Superior temporal gyrus (tissue), 1 donor: ENCODE measurements around the gene USP6NL.

ENCODE experiments used
- DNase-seq: peaks from one replicate; pipeline ENCODE4 v3.0.0-alpha.2; 2016; ENCODE audit errors: extremely low spot score

Gene USP6NL

DNA sequence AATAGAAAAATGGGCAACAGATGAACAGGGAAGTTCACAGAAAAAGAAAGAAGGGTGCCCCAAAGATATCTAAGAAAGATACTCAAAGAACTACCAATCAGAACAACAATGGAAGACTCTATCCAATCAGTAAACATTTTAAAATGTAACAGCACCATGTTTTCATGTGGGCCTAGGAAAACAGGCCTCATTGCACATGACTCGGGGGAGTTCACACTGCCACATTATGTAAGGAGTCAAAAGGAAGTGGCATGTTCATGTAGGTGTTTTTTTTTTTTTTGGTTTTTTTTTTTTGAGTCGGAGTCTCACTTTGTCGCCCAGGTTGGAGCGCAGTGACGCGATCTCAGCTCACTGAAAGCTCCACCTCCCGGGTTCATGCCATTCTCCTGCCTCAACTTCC lies 132.2 kb downstream of the USP6NL start:
- DNase-seq = no peak

DNA sequence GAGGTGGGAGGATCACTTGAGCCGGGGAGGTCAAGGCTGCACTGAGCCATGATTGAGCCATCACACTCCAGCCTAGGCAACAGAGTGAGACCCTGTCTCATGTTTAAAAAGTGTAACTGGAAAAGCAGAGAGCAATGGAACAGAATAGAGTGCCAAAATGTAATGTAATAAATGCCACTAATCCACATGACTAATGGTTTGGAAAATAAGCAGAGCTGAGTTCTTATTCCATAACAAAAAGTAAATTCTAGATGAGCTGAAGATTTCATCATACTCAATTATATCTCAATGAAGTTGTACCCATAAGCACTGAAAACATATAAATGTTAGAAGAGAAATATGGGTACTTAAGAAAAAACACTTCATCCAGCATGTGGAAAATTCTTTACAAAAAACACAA lies 132.6 kb downstream of the USP6NL start:
- no peak for DNase-seq

GRCh38 chr10:11475831-11476434 lies 135.5 kb downstream of the USP6NL start:
- DNase-seq = no peak

- DNase-seq = no peak
These were observed 138.2 kb downstream of the USP6NL start for GRCh38 chr10:11473128-11473760.

DNA sequence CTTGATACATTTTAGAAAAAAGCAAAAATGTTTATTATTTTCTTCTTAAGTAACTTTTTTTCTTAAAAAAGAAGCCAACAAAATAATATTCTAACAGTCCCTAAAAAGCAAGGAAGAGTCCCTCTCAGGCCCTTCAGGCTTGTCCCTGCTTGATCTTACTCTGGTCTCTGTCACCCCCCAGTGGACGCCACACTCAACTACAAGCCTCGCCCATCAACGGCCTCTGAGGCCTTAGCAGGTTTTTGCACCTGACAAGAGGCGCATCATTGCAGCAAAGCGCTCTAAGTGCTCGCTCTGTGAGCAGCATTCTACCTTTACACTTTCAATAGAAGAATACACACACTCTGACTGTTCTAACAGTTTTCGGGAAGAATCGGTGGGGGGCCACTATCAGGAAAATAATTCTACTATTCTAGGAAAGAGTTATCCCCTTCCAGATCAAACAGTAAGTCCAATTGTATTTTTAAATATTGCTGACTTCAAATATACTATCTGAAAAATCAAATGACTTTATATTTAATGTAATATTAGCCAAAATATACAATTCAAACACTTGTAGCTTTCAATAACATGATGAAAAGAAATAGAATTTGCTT lies 139.2 kb downstream of the USP6NL start:
- DNase-seq = peak; percentile 86

DNA sequence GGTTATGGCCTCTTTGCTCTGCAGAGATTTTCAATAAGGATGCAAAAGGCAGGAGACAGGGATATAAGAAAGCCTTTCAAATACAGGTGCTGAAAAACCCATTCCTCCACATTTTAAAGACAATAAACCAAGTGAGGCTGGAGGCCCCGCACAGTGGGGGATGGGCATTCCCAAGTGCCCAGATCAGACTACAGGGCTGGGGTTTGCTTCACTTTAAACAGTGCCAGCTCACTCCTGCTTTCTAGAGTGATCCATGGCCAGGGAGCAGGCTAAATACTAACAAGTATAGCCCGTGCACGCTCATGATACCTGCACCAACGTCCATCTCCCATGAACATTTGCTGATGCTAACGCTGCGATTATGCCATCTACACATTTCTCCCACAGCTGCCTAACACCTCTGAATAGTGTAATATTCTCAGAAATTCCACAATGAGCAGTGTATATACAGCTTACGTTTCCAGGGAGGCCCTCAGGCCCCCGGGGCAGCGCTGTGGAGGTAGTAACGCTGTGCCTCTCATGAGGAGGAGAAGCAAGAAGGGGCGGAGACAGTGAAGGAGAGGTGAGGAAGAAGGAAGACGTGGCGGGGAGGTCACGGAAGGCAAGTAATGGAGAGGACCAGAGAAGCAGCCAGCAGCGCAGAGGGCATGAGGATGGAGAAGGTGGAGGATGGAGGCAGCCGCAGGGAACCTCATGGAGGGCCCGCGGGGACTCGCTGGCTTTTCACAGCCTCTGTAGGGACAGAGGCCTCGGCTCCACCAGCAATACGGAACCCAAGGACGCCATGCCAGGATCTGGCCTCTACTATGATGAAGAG lies 141.7 kb downstream of the USP6NL start:
- no peak for DNase-seq

- no peak for DNase-seq
These were observed 143.2 kb downstream of the USP6NL start for GRCh38 chr10:11468126-11468742.

DNA sequence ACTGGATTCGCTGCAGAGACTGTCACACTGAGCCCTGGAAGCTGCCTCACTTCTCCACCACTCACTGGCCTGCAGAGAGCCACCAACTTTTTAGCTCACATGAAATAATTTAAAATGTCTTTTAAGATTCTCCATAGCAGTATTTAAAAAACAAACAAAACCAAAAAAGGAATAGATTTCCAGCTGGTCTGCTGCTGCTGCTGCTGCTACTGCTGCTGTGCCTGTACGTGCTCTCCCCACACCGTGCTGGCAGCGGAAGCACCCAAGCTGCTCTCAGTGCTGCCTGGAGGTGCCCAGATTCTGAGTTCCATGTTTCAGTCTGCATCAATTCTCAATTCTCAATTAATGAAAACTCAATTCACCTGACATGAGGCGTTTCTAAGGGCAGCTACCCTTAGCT lies 146.0 kb downstream of the USP6NL start:
- DNase-seq = no peak

- DNase-seq = no peak
These were observed 148.3 kb downstream of the USP6NL start for GRCh38 chr10:11463111-11463510.

- DNase-seq = peak; percentile 37
These were observed 149.4 kb downstream of the USP6NL start for GRCh38 chr10:11462071-11462470.

DNA sequence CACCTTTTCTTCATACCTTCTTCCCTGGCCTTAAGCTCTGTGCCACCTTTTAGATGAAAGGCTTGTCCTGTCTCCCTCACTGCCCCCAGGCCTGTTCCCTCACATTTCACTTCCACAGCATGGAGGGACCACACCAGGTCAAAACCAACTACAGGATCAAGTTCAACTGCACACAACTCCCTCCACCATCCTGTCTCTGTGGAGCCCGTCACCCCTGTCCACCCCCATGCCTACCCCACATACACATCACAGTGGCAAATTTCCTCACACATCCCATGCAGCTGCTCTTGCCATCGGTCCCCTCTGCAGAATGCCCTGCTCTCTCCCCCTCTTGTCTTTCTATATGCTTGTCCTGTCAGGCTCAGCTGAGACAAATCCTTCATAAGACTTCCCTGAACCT lies 154.1 kb downstream of the USP6NL start:
- DNase-seq = no peak

- no peak for DNase-seq
These were observed 156.4 kb downstream of the USP6NL start for GRCh38 chr10:11454958-11455566.

DNA sequence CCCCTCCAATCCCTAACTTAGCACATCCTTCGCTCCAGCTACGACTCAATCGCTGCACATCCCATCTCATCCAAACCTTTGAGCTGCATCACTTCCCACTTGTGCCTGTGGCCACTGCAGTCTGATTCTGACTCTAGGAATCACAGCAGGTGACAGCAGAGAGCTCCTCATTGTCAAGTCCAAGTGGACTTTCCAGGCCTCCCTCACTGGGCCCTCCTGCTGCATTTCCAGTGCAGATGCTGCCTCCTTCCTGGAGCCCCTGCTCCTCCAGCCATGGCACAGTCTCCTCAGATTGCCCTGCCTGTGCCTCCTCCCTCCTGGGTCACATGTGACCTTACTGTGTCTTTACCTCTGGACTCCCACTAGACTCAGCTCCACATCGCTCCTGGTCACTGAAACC lies 157.3 kb downstream of the USP6NL start:
- no peak for DNase-seq

- DNase-seq = no peak
These were observed 159.7 kb downstream of the USP6NL start for GRCh38 chr10:11451640-11452260.

GRCh38 chr10:11450427-11450826 lies 161.0 kb downstream of the USP6NL start:
- DNase-seq = no peak

DNA sequence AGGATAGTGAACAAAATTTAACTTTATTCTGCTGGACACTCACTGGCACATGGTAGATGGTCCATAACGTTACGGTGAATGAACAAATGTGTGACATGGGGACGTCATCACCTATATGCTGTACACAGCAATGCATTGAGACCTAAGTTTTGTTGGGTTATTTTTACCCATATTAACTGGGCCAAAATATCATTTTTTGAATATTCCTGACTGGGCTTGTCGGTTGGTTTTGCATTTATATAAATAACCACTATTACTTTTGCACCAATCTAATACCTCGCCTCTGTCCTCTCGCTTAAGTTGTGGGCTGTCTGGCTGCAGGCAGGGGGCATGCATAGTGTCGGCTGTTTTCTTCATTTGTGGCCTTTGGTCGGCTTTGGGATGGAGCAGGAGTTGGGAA lies 161.7 kb downstream of the USP6NL start:
- no peak for DNase-seq

- no peak for DNase-seq
These were observed 162.8 kb downstream of the USP6NL start for GRCh38 chr10:11448545-11449244.

GRCh38 chr10:11448190-11448544 lies 163.3 kb downstream of the USP6NL start:
- DNase-seq = no peak

DNA sequence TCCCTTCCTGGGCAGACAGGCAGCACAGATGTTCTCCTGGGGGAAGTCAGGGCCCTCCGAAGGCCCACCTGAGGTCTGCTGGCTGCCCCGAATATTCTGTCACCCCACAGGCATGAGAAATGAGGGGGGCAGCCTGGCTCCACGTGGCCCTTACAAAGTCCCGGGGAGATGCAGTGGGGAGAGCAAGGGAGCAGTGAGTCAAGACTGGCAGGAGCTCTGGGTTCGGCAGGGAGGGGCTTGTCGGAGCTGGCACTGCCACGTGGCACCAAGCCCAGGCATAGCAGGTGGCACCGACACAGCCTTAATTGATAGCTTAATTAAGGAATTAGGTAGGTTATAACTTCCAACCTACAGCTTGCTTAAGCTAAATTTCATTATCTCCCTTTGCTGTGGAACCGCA lies 163.9 kb downstream of the USP6NL start:
- DNase-seq = no peak

DNA sequence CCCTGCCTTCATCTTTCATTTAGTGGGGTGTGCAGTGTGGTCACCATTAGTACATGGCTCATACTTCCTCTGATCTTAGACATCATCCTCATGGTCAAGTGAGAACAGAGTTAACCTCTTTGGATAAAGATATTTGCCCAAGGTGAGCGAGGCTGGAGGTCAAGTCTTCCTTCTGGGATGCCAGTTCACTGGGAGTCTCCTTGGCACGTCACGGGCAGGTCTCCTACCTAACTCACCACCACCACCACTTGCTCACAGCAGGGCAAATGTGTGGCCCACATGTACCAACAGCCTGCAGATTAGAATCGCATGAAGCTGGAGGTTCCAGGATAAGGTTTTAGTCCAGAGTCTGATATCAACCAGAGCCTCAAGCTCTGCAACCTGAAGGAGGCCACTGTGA lies 164.6 kb downstream of the USP6NL start:
- DNase-seq = no peak

GRCh38 chr10:11446133-11446532 lies 165.3 kb downstream of the USP6NL start:
- no peak for DNase-seq
